H9 (cell line): ENCODE measurements around the gene ASMTL. TPM values are rescaled to one million over a fixed set of nuclear protein-coding genes. Genes with fewer than 3 reads are reported as not detected.
A peak's percentile ranks its signal among the peaks of the same experiment; 100 is the strongest.

ENCODE experiments used
- DNase-seq: peaks from one replicate; pipeline ENCODE4 v3.0.0-alpha.2; 2017
- H2AFZ ChIP-seq: one replicate; pipeline ENCODE4 v1.6.1; 2013; ENCODE audit warnings: mild to moderate bottlenecking, low read length, control low read depth, moderate library complexity
- H2AK5ac ChIP-seq: 2 replicates; pipeline ENCODE4 v1.6.1; 2013; ENCODE audit warnings: low read length, control low read depth, mixed read lengths; ENCODE audit not compliant: insufficient read length
- H2BK120ac ChIP-seq: one replicate; pipeline ENCODE4 v1.6.1; 2013; ENCODE audit warnings: low read depth, mild to moderate bottlenecking, low read length, control low read depth, inconsistent platforms; ENCODE audit not compliant: poor library complexity, severe bottlenecking
- H2BK12ac ChIP-seq: 2 replicates; pipeline ENCODE4 v1.6.1; 2013; ENCODE audit warnings: low read length, control low read depth, mixed read lengths, low read depth; ENCODE audit not compliant: insufficient read length
- H2BK15ac ChIP-seq: 2 replicates; pipeline ENCODE4 v1.6.1; 2013; ENCODE audit warnings: low read depth, low read length, control low read depth
- H2BK20ac ChIP-seq: one replicate; pipeline ENCODE4 v1.6.1; 2013; ENCODE audit warnings: low read depth, mild to moderate bottlenecking, low read length, control low read depth, inconsistent platforms; ENCODE audit not compliant: poor library complexity, severe bottlenecking
- H2BK5ac ChIP-seq: 2 replicates; pipeline ENCODE4 v1.6.1; 2013; ENCODE audit warnings: low read length, control low read depth, mixed read lengths; ENCODE audit not compliant: insufficient read length
- H3K14ac ChIP-seq: 2 replicates; pipeline ENCODE4 v1.6.1; 2013; ENCODE audit warnings: low read length, control low read depth; ENCODE audit not compliant: insufficient read depth
- H3K18ac ChIP-seq: 2 replicates; pipeline ENCODE4 v1.6.1; 2013; ENCODE audit warnings: low read depth, mild to moderate bottlenecking, mixed read lengths, low read length, control low read depth; ENCODE audit not compliant: insufficient read length
- H3K23ac ChIP-seq: 2 replicates; pipeline ENCODE4 v1.6.1; 2013; ENCODE audit warnings: low read length, control low read depth, mixed read lengths, low read depth; ENCODE audit not compliant: insufficient read length
- H3K23me2 ChIP-seq: 2 replicates; pipeline ENCODE4 v1.6.1; 2013; ENCODE audit warnings: low read depth, mild to moderate bottlenecking, mixed read lengths, low read length, control low read depth; ENCODE audit not compliant: insufficient read length, poor library complexity, severe bottlenecking
- H3K27ac ChIP-seq: 2 replicates; pipeline ENCODE4 v1.5.1; 2013; ENCODE audit warnings: low read length, control low read depth, mixed read lengths, low read depth; ENCODE audit not compliant: insufficient read length
- H3K27me3 ChIP-seq: 2 replicates; pipeline ENCODE4 v1.6.1; 2013; ENCODE audit warnings: low read length, control low read depth, inconsistent platforms; ENCODE audit not compliant: insufficient read depth
- H3K4ac ChIP-seq: 2 replicates; pipeline ENCODE4 v1.6.1; 2013; ENCODE audit warnings: low read depth, mild to moderate bottlenecking, control low read depth, inconsistent platforms, low read length, moderate library complexity
- H3K4me1 ChIP-seq: 2 replicates; pipeline ENCODE4 v1.6.1; 2013; ENCODE audit warnings: low read length, control low read depth, inconsistent platforms; ENCODE audit not compliant: insufficient read depth
- H3K4me2 ChIP-seq: 2 replicates; pipeline ENCODE4 v1.6.1; 2013; ENCODE audit warnings: low read length, control low read depth, mixed read lengths; ENCODE audit not compliant: insufficient read length, insufficient read depth
- H3K56ac ChIP-seq: 2 replicates; pipeline ENCODE4 v1.6.1; 2013; ENCODE audit warnings: low read depth, mild to moderate bottlenecking, mixed read lengths, low read length, control low read depth; ENCODE audit not compliant: insufficient read length
- H3K79me1 ChIP-seq: 2 replicates; pipeline ENCODE4 v1.6.1; 2013; ENCODE audit warnings: low read depth, mild to moderate bottlenecking, moderate library complexity, low read length, control low read depth, inconsistent platforms; ENCODE audit not compliant: insufficient read depth, poor library complexity, severe bottlenecking
- H3K79me2 ChIP-seq: 2 replicates; pipeline ENCODE4 v1.6.1; 2013; ENCODE audit warnings: low read length, control low read depth, inconsistent platforms; ENCODE audit not compliant: insufficient read depth
- H3K9ac ChIP-seq: 2 replicates; pipeline ENCODE4 v1.6.1; 2013; ENCODE audit warnings: low read length, control low read depth, mixed read lengths; ENCODE audit not compliant: insufficient read length; ENCODE audit errors: extremely low read depth
- H3K9me3 ChIP-seq: one replicate; pipeline ENCODE4 v1.6.1; 2013; ENCODE audit warnings: low read depth, low read length, inconsistent platforms; ENCODE audit not compliant: control insufficient read depth
- H3T11ph ChIP-seq: one replicate; pipeline ENCODE4 v1.6.1; 2013; ENCODE audit warnings: mild to moderate bottlenecking, low read length, control low read depth, inconsistent platforms
- H4K20me1 ChIP-seq: one replicate; pipeline ENCODE4 v1.6.1; 2013; ENCODE audit not compliant: control insufficient read depth, insufficient read length, insufficient read depth
- H4K5ac ChIP-seq: 2 replicates; pipeline ENCODE4 v1.6.1; 2013; ENCODE audit warnings: low read depth, mild to moderate bottlenecking, mixed read lengths, low read length, control low read depth; ENCODE audit not compliant: insufficient read length
- H4K8ac ChIP-seq: replicated peaks from 2 replicates; pipeline ENCODE4 v1.6.1; 2013; ENCODE audit warnings: low read length, control low read depth, mixed read lengths, low read depth; ENCODE audit not compliant: insufficient read length
- H4K91ac ChIP-seq: 2 replicates; pipeline ENCODE4 v1.6.1; 2013; ENCODE audit warnings: low read depth, mild to moderate bottlenecking, moderate library complexity, mixed read lengths, low read length, control low read depth; ENCODE audit not compliant: insufficient read length
- H3K27ac Mint-ChIP-seq, 3 experiments: 2 replicates in 2 of 3; 3 replicates in 1 of 3; pipeline ENCODE4 v1.8.0; 2020 to 2021; ENCODE audit warnings: mixed read lengths in 3 of 3, mild to moderate bottlenecking in 1 of 3, moderate library complexity in 1 of 3
- H3K27me3 Mint-ChIP-seq: 2 replicates; pipeline ENCODE4 v1.8.0; 2021; ENCODE audit warnings: low read depth, mild to moderate bottlenecking, moderate library complexity, mixed read lengths
- H3K36me3 Mint-ChIP-seq, 3 experiments: 2 replicates in 2 of 3; 3 replicates in 1 of 3; pipeline ENCODE4 v1.8.0; 2020 to 2021; ENCODE audit warnings: low read depth in 3 of 3, mixed read lengths in 3 of 3; ENCODE audit not compliant: insufficient read depth in 1 of 3
- H3K4me1 Mint-ChIP-seq, 2 experiments: 2 replicates each; pipeline ENCODE4 v1.8.0; 2020; ENCODE audit warnings: mixed read lengths in 2 of 2
- H3K4me3 Mint-ChIP-seq, 2 experiments: 2 replicates in 1 of 2; 3 replicates in 1 of 2; pipeline ENCODE4 v1.8.0; 2020 to 2021; ENCODE audit warnings: mild to moderate bottlenecking in 2 of 2, mixed read lengths in 2 of 2, moderate library complexity in 1 of 2
- H3K9me3 Mint-ChIP-seq, 2 experiments: 2 replicates in 1 of 2; 3 replicates in 1 of 2; pipeline ENCODE4 v1.8.0; 2020; ENCODE audit warnings: mild to moderate bottlenecking in 2 of 2, mixed read lengths in 2 of 2, moderate library complexity in 1 of 2
- WGBS: extraction: QIAGEN DNeasy Blood & Tissue Kit; methylation state at CpG from one replicate; pipeline ENCODE4 v1.1.7; 2013; ENCODE audit warnings: missing lambda C conversion rate, low lambda C conversion rate, mixed read lengths; ENCODE audit not compliant: insufficient read length; ENCODE audit errors: extremely low coverage; 5-methylcytosine and 5-hydroxymethylcytosine counted together
- total RNA-seq: library from RNA; stranded (reverse); gene quantifications from 2 replicates; pipeline ENCODE4 v1.2.1, GENCODE V29; 2021
- TF ChIP-seq, protein P1 (sequence below): fragments of 200-600 bp; sonication (generic); conservative IDR thresholded peaks from 3 replicates; pipeline ENCODE4 v1.8.0; 2021; ENCODE audit warnings: antibody characterized with exemption, mild to moderate bottlenecking

The ASMTL gene
- total RNA-seq, 1 experiment from 2014 or later: 59.8 TPM

DNA sequence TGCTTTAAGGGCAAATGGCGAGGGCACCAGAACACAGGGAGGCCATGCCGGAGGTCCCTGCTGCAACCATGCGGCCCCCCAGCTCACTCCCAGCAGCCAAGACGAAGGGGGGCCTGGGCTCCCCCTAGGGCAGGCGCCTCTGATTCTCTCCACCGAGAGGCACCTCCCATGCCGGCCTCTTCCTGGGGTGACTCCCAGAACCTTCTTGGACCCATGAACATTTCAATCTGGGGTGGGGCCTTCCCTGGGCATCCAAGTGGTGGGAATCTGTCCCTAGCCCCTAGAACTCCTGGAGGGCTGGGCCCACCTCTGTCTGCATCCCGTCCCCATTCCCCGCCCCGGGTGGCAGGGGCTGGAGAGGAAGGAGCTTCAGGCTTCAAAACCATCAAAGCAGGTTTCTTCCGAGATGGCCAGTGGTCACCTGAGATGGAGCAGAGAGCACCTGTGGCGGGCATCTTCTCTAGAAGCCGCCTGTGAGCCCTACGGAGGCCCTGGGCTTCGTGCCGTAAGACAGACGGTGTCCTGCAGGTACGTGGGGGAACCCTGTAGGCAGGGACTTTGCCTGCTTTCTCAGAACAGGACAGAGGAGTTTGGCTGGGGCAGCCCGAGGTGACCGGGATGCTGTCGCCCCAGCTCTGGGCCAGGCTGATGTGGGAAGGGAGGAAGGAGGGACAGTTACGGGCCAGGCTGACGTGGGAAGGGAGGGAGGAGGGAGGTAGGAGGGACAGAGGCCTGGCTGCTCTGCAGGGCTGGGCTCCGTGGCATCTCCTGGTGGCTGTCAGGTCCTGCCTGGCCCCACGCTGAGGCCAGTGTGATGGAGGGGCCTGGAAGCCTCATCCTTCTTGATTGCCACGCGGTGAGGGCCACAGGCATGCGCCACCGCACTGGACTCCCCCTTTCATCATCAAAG, 54.0 kb downstream of the ASMTL start:
- H3K4me2 ChIP-seq: no peak overlapping the region
- Mint-ChIP-seq H3K4me1 (peaks cover 20 to 24% of the 10 kb centered on the region in 2 experiments), H3K27ac (peak overlapping the region in 1 of 3 experiments; percentile 85; a peak in 3 of 7 replicates), H3K4me3 (no peak overlapping the region; a peak in 1 of 5 replicates), H3K36me3 (peaks cover 19 to 59% (median 25%) of the 10 kb centered on the region in 3 experiments), H3K9me3 (no peaks in the 10 kb centered on the region), H3K27me3 (no peaks in the 10 kb centered on the region)
- H2BK5ac ChIP-seq: no peak overlapping the region
- H3K27me3 ChIP-seq: no peaks in the 10 kb centered on the region
- H3K56ac ChIP-seq: no peak overlapping the region
- no peak overlapping the region for H2BK15ac ChIP-seq
- peaks cover 4% of the 10 kb centered on the region; the same call in 1 of the 2 replicates for H3K79me2 ChIP-seq
- H2AFZ ChIP-seq: no peak overlapping the region
- peaks cover 8% of the 10 kb centered on the region for H3K79me1 ChIP-seq
- peaks cover 2% of the 10 kb centered on the region for H4K20me1 ChIP-seq
- H2AK5ac ChIP-seq: no peak overlapping the region
- no peaks in the 10 kb centered on the region; the same call in 1 of the 2 replicates for H3K4me1 ChIP-seq
- H3K4ac ChIP-seq: no peak overlapping the region
- H3K9me3 ChIP-seq: no peaks in the 10 kb centered on the region
- no peak overlapping the region for H2BK120ac ChIP-seq
- no peak for DNase-seq
- no peak overlapping the region for H2BK20ac ChIP-seq
- H4K91ac ChIP-seq: no peak overlapping the region
- H4K8ac ChIP-seq: no peak overlapping the region
- H3K23me2 ChIP-seq: no peaks in the 10 kb centered on the region
- H3K14ac ChIP-seq: no peak overlapping the region; the same call in 1 of the 2 replicates
- no peak overlapping the region for H3K9ac ChIP-seq
- WGBS: no CpG with 5 or more reads among the region's 29 CpGs
- H3K18ac ChIP-seq: no peak overlapping the region
- no peak overlapping the region for H3T11ph ChIP-seq
- no peak overlapping the region for H4K5ac ChIP-seq
- H3K27ac ChIP-seq: no peak overlapping the region
- no peak overlapping the region for H3K23ac ChIP-seq
- TF ChIP-seq, protein P1, sequence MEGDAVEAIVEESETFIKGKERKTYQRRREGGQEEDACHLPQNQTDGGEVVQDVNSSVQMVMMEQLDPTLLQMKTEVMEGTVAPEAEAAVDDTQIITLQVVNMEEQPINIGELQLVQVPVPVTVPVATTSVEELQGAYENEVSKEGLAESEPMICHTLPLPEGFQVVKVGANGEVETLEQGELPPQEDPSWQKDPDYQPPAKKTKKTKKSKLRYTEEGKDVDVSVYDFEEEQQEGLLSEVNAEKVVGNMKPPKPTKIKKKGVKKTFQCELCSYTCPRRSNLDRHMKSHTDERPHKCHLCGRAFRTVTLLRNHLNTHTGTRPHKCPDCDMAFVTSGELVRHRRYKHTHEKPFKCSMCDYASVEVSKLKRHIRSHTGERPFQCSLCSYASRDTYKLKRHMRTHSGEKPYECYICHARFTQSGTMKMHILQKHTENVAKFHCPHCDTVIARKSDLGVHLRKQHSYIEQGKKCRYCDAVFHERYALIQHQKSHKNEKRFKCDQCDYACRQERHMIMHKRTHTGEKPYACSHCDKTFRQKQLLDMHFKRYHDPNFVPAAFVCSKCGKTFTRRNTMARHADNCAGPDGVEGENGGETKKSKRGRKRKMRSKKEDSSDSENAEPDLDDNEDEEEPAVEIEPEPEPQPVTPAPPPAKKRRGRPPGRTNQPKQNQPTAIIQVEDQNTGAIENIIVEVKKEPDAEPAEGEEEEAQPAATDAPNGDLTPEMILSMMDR: no peak
- no peak overlapping the region for H2BK12ac ChIP-seq
